22Rv1 (cell line): ENCODE data around the gene PUDP.

Experiments
- ZFX ChIP-seq: fragments of 450-650 bp; IDR thresholded peaks from 2 replicates; pipeline ENCODE4 v1.6.1; 2017; ENCODE audit warnings: antibody characterized with exemption, borderline replicate concordance
- TF ChIP-seq, protein P1 (sequence below): fragments of 450-650 bp; IDR thresholded peaks from 2 replicates; pipeline ENCODE4 v1.5.1; 2017; ENCODE audit warnings: mild to moderate bottlenecking

- TF ChIP-seq, protein P1, sequence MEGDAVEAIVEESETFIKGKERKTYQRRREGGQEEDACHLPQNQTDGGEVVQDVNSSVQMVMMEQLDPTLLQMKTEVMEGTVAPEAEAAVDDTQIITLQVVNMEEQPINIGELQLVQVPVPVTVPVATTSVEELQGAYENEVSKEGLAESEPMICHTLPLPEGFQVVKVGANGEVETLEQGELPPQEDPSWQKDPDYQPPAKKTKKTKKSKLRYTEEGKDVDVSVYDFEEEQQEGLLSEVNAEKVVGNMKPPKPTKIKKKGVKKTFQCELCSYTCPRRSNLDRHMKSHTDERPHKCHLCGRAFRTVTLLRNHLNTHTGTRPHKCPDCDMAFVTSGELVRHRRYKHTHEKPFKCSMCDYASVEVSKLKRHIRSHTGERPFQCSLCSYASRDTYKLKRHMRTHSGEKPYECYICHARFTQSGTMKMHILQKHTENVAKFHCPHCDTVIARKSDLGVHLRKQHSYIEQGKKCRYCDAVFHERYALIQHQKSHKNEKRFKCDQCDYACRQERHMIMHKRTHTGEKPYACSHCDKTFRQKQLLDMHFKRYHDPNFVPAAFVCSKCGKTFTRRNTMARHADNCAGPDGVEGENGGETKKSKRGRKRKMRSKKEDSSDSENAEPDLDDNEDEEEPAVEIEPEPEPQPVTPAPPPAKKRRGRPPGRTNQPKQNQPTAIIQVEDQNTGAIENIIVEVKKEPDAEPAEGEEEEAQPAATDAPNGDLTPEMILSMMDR: no peak
- TF ChIP-seq ZFX: no peak
Measured at GRCh38 chrX:7110821-7111276, 37.1 kb downstream of the PUDP start.
